Urinary bladder (tissue), 2 donors: ENCODE data around the gene CCDC122. TPM values are rescaled to one million over a fixed set of nuclear protein-coding genes. Genes with fewer than 3 reads are reported as not detected.

ENCODE experiments used
- polyA plus RNA-seq: library from polyadenylated mRNA; stranded (reverse); fragments of 200-250 nt; gene quantifications from one replicate; pipeline ENCODE4 v1.2.3, GENCODE V29; 2013
- small RNA-seq: library from RNA; depleted of rRNA; stranded (forward); fragments of <200 nt; gene quantifications from one replicate; pipeline ENCODE3, GENCODE V24; 2014
- total RNA-seq: library from RNA; depleted of rRNA; stranded (reverse); fragments of >200 nt; gene quantifications from one replicate; pipeline ENCODE4 v1.2.3, GENCODE V29; 2014
- donor health status: healthy.

The CCDC122 gene
- total and polyA plus RNA-seq, 2 donors = 3.1 to 12.4 TPM

Small RNAs within 50 kb of the gene (small RNA-seq; reads per million reads assigned to genes)
- not detected for gene AL162713.1

Other genes starting within 250 kb of the CCDC122 start
- 17.6 TPM for gene ENOX1, start 92.8 kb downstream of the CCDC122 start, total RNA-seq
- 4.3 TPM for gene ENOX1, start 92.8 kb downstream of the CCDC122 start, polyA plus RNA-seq
- 9.4 TPM for gene LACC1, start 164 bp upstream of the CCDC122 start, total RNA-seq
- 4.9 TPM for gene LACC1, start 164 bp upstream of the CCDC122 start, polyA plus RNA-seq